ENCODE data around the gene UBA5. TPM values are rescaled to one million over a fixed set of nuclear protein-coding genes. Genes with fewer than 3 reads are reported as not detected.

The UBA5 gene
- total and polyA plus RNA-seq, 10 donors: 19.2 to 71.5 (median 46.5) TPM

GRCh38 chr3:132625613-132626012 lies 34.5 kb upstream of the UBA5 start:
- TF ChIP-seq POLR2AphosphoS5 (IDR thresholded peaks at IDR 0.05) (no peak), POLR2A (IDR thresholded peaks at IDR 0.05) (no peak)
- TF ChIP-seq, protein P1, sequence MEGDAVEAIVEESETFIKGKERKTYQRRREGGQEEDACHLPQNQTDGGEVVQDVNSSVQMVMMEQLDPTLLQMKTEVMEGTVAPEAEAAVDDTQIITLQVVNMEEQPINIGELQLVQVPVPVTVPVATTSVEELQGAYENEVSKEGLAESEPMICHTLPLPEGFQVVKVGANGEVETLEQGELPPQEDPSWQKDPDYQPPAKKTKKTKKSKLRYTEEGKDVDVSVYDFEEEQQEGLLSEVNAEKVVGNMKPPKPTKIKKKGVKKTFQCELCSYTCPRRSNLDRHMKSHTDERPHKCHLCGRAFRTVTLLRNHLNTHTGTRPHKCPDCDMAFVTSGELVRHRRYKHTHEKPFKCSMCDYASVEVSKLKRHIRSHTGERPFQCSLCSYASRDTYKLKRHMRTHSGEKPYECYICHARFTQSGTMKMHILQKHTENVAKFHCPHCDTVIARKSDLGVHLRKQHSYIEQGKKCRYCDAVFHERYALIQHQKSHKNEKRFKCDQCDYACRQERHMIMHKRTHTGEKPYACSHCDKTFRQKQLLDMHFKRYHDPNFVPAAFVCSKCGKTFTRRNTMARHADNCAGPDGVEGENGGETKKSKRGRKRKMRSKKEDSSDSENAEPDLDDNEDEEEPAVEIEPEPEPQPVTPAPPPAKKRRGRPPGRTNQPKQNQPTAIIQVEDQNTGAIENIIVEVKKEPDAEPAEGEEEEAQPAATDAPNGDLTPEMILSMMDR (IDR thresholded peaks at IDR 0.05 in 8 of 11, conservative IDR thresholded peaks at IDR 0.05 in 3 of 11): no peak
- Histone ChIP-seq H3K36me3 (peaks cover 0 to 66% (median 34%) of the 10 kb centered on the region in 6 donors), H3K4me3 (no peak overlapping the region), H3K27me3 (replicated peaks in 1 of 7) (no peaks in the 10 kb centered on the region), H3K27ac (no peak overlapping the region), H3K4me1 (peaks cover 0 to 6% (median 2%) of the 10 kb centered on the region in 6 donors), H3K9me3 (no peaks in the 10 kb centered on the region)
- intact Hi-C loops (cut with DNase I; ENCODE audit: low total_unique reads): no loop called here
- no peak for DNase-seq
- 74 to 91% (median 81%) methylated on average over 1 of the region's 1 CpG for WGBS, 5 donors

DNA sequence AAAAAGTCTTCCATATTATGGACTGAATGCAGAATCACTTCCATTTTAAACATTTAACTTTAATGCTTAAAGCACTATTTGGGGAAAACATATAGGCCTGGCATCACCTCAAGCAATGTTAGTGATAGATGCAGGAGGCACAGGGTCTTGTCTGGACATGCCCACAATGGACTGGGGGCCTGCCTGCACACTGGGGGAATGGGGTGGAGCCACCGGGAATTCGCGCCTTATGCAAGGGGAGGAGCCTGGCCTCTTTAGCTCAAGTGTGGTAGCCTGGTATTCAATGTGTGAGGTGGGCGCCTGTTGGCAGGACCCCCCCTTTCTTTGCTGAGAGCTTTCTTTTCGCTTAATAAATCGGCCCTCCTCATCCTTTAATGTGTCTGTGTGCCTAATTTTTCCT lies 33.2 kb upstream of the UBA5 start:
- intact Hi-C loops (cut with DNase I; ENCODE audit: low total_unique reads): no loop called here
- H3K9me3 ChIP-seq: no peaks in the 10 kb centered on the region
- no peaks in the 10 kb centered on the region for H3K27me3 ChIP-seq (replicated peaks in 1 of 7)
- WGBS, 5 donors: 96 to 99% (median 98%) methylated on average over 6 of the region's 6 CpGs
- no peak for DNase-seq
- peaks cover 0 to 70% (median 27%) of the 10 kb centered on the region in 6 donors for H3K36me3 ChIP-seq
- peaks cover 0 to 6% (median 2%) of the 10 kb centered on the region in 6 donors for H3K4me1 ChIP-seq
- H3K4me3 ChIP-seq: no peak overlapping the region
- H3K27ac ChIP-seq: no peak overlapping the region
- TF ChIP-seq POLR2A (IDR thresholded peaks at IDR 0.05) (no peak), POLR2AphosphoS5 (IDR thresholded peaks at IDR 0.05) (no peak)
- TF ChIP-seq, protein P1 (IDR thresholded peaks at IDR 0.05 in 8 of 11, conservative IDR thresholded peaks at IDR 0.05 in 3 of 11): no peak

DNA sequence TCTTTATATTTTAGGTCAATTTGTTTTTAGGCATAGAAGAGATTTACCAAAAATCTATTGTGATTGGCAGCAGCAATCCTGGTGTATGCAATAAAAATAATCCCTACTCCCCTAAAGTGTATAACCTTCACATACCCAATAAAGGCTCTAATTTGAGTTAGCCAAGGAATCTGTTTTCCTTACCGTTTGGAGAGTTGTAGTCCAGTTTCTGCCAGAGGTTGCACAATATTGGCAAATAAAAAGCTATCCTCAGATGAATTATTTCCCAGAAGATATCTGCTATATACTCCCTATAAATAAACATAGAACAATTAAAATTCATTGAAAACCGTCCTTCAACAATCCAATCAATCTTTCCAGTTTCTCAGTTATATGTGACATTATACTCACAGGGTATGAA lies 32.0 kb upstream of the UBA5 start:
- H3K27ac ChIP-seq: no peak overlapping the region
- no peak for TF ChIP-seq POLR2A (IDR thresholded peaks at IDR 0.05)
- TF ChIP-seq POLR2AphosphoS5 (IDR thresholded peaks at IDR 0.05): no peak
- TF ChIP-seq, protein P1 (IDR thresholded peaks at IDR 0.05 in 8 of 11, conservative IDR thresholded peaks at IDR 0.05 in 3 of 11): no peak
- H3K27me3 ChIP-seq (replicated peaks in 1 of 7): no peaks in the 10 kb centered on the region
- DNase-seq: no peak
- H3K4me1 ChIP-seq: no peaks in the 10 kb centered on the region
- peaks cover 0 to 74% (median 27%) of the 10 kb centered on the region in 6 donors for H3K36me3 ChIP-seq
- H3K4me3 ChIP-seq: no peak overlapping the region
- intact Hi-C loops (cut with DNase I; ENCODE audit: low total_unique reads): no loop called here
- no peaks in the 10 kb centered on the region for H3K9me3 ChIP-seq
- 80 to 93% (median 86%) methylated on average over 2 of the region's 2 CpGs for WGBS, 5 donors

GRCh38 chr3:132629928-132630327 lies 30.2 kb upstream of the UBA5 start:
- TF ChIP-seq POLR2AphosphoS5 (IDR thresholded peaks at IDR 0.05) (no peak), POLR2A (IDR thresholded peaks at IDR 0.05) (no peak)
- TF ChIP-seq, protein P1 (IDR thresholded peaks at IDR 0.05 in 8 of 11, conservative IDR thresholded peaks at IDR 0.05 in 3 of 11): no peak
- intact Hi-C loops (cut with DNase I; ENCODE audit: low total_unique reads): no loop called here
- Histone ChIP-seq H3K27me3 (replicated peaks in 1 of 7) (no peaks in the 10 kb centered on the region), H3K4me1 (no peaks in the 10 kb centered on the region), H3K36me3 (peaks cover 0 to 67% (median 25%) of the 10 kb centered on the region in 6 donors), H3K27ac (no peak overlapping the region), H3K9me3 (no peaks in the 10 kb centered on the region), H3K4me3 (no peak overlapping the region)
- WGBS, 5 donors: 71 to 84% (median 81%) methylated on average over 1 of the region's 1 CpG
- DNase-seq: no peak

All from spleen (tissue), 11 donors.